Lower lobe of right lung (tissue), 2 donors: Measurements from ENCODE around the gene DDHD1. TPM values are rescaled to one million over a fixed set of nuclear protein-coding genes. Genes with fewer than 3 reads are reported as not detected.

ENCODE experiments used
- ATAC-seq, 2 donors: fragments of 200-7000 bp; cut with Tn5 transposase; one replicate each; pipeline ENCODE4 v1.9.1; 2020 to 2022; ENCODE audit warnings: mild to moderate bottlenecking in 2 of 2, moderate library complexity in 2 of 2
- DNase-seq: peaks from one replicate; pipeline ENCODE4 v3.0.0-alpha.2; 2020
- H3K27ac ChIP-seq: fragments of 200-600 bp; one replicate; pipeline ENCODE4 v1.8.0; 2022
- H3K27me3 ChIP-seq: fragments of 200-600 bp; one replicate; pipeline ENCODE4 v1.8.0; 2022; ENCODE audit warnings: low read depth
- H3K36me3 ChIP-seq: fragments of 200-600 bp; one replicate; pipeline ENCODE4 v1.8.0; 2022; ENCODE audit warnings: mild to moderate bottlenecking
- H3K4me1 ChIP-seq: fragments of 200-600 bp; one replicate; pipeline ENCODE4 v1.8.0; 2022
- H3K4me3 ChIP-seq: fragments of 200-600 bp; one replicate; pipeline ENCODE4 v1.8.0; 2022; ENCODE audit warnings: mild to moderate bottlenecking
- H3K9me3 ChIP-seq: fragments of 200-600 bp; one replicate; pipeline ENCODE4 v1.8.0; 2022
- CTCF ChIP-seq: fragments of 200-600 bp; IDR thresholded peaks from one replicate; pipeline ENCODE4 v1.8.0; 2022; ENCODE audit warnings: antibody characterized with exemption, mild to moderate bottlenecking
- intact Hi-C: fragments of 100-400 bp; cut with DNase I; formaldehyde crosslinking; loops from one replicate; pipeline ENCODE4 v1.11.0; 2022
- total RNA-seq: library from RNA; stranded (reverse); fragmentation: NEBNext Ultra II Directional; extraction: Animal tissue kit (Norgen Biotek cat#: 25700); gene quantifications from one replicate; pipeline ENCODE4 v1.2.1, GENCODE V29; 2021
- donor health status: DM: no; HTN: yes; CAD: no; lungs with severe emphysema.

Gene DDHD1
- total RNA-seq, 1 donor from 2014 or later: 32.6 TPM

GRCh38 chr14:53110096-53110495 lies 43.0 kb downstream of the DDHD1 start:
- no peak overlapping the region for H3K27ac ChIP-seq
- TF ChIP-seq CTCF: no peak
- intact Hi-C loops: no loop called here
- no peak overlapping the region for H3K4me3 ChIP-seq
- no peaks in the 10 kb centered on the region for H3K9me3 ChIP-seq
- no peaks in the 10 kb centered on the region for H3K27me3 ChIP-seq
- DNase-seq (no peak), ATAC-seq (no peak)
- no peaks in the 10 kb centered on the region for H3K4me1 ChIP-seq
- no peaks in the 10 kb centered on the region for H3K36me3 ChIP-seq

GRCh38 chr14:53109105-53110041 lies 43.8 kb downstream of the DDHD1 start:
- Histone ChIP-seq H3K36me3 (no peaks in the 10 kb centered on the region), H3K27me3 (no peaks in the 10 kb centered on the region), H3K4me1 (no peaks in the 10 kb centered on the region), H3K27ac (peak overlapping the region; percentile 61), H3K4me3 (peak overlapping the region; percentile 40), H3K9me3 (no peaks in the 10 kb centered on the region)
- DNase-seq: no peak
- no peak for TF ChIP-seq CTCF
- ATAC-seq: peak; percentile 29 to 58
- intact Hi-C loops: no loop called here

GRCh38 chr14:53108292-53109104 lies 44.6 kb downstream of the DDHD1 start:
- Histone ChIP-seq H3K4me1 (no peaks in the 10 kb centered on the region), H3K4me3 (peak overlapping the region; percentile 40), H3K9me3 (no peaks in the 10 kb centered on the region), H3K27me3 (no peaks in the 10 kb centered on the region), H3K36me3 (no peaks in the 10 kb centered on the region), H3K27ac (peak overlapping the region; percentile 61)
- intact Hi-C loops: no loop called here
- DNase-seq (no peak), ATAC-seq (peak in 1 of 2 donors; percentile 71)
- no peak for TF ChIP-seq CTCF

- DNase-seq (no peak), ATAC-seq (no peak)
- no peak overlapping the region for H3K27ac ChIP-seq
- no peaks in the 10 kb centered on the region for H3K27me3 ChIP-seq
- no peaks in the 10 kb centered on the region for H3K4me1 ChIP-seq
- H3K4me3 ChIP-seq: no peak overlapping the region
- intact Hi-C loops: no loop called here
- H3K9me3 ChIP-seq: no peaks in the 10 kb centered on the region
- no peaks in the 10 kb centered on the region for H3K36me3 ChIP-seq
- no peak for TF ChIP-seq CTCF
Measured at GRCh38 chr14:53106768-53107167, 46.4 kb downstream of the DDHD1 start.

- Histone ChIP-seq H3K9me3 (no peaks in the 10 kb centered on the region), H3K27me3 (no peaks in the 10 kb centered on the region), H3K36me3 (no peaks in the 10 kb centered on the region), H3K4me3 (no peak overlapping the region), H3K4me1 (no peaks in the 10 kb centered on the region), H3K27ac (no peak overlapping the region)
- no peak for TF ChIP-seq CTCF
- DNase-seq: no peak
- ATAC-seq: peak in 1 of 2 donors; percentile 45
- intact Hi-C loops: no loop called here
Measured at GRCh38 chr14:53103636-53104340, 49.3 kb downstream of the DDHD1 start.
